Thyroid gland (tissue), 4 donors: ENCODE measurements around the gene SH3BGR. TPM values are rescaled to one million over a fixed set of nuclear protein-coding genes. Genes with fewer than 3 reads are reported as not detected.

Experiments used
- DNase-seq, 2 donors: peaks; one replicate each; pipeline ENCODE4 v3.0.0-alpha.2; 2019
- H3K27ac ChIP-seq, 3 donors: fragments of 200-600 bp; sonication (generic); 1 replicate in 2 of 3; 2 replicates in 1 of 3; pipeline ENCODE4 v1.5.1; 2016 to 2019; ENCODE audit warnings: mild to moderate bottlenecking in 1 of 3, moderate library complexity in 1 of 3
- H3K27me3 ChIP-seq: fragments of 200-600 bp; sonication (generic); one replicate; pipeline ENCODE4 v1.5.1; 2019
- H3K36me3 ChIP-seq, 2 donors: fragments of 200-600 bp; sonication (generic); one replicate each; pipeline ENCODE4 v1.5.1; 2016 to 2019
- H3K4me1 ChIP-seq, 2 donors: fragments of 200-600 bp; sonication (generic); one replicate each; pipeline ENCODE4 v1.5.1; 2017 to 2019
- H3K4me3 ChIP-seq, 3 donors: fragments of 200-600 bp; sonication (generic); replicated peaks in 1 of 3; 1 replicate in 2 of 3; 2 replicates in 1 of 3; pipeline ENCODE4 v1.5.1; 2016; ENCODE audit warnings: mild to moderate bottlenecking in 1 of 3
- H3K9me3 ChIP-seq: fragments of 200-600 bp; sonication (generic); one replicate; pipeline ENCODE4 v1.5.1; 2017
- POLR2A ChIP-seq, 2 donors: fragments of 450-650 bp; IDR thresholded peaks; one replicate each; pipeline ENCODE4 v1.6.1; 2017; ENCODE audit warnings: antibody characterized with exemption in 2 of 2, mild to moderate bottlenecking in 2 of 2, moderate library complexity in 1 of 2
- WGBS, 2 donors: methylation state at CpG; one replicate each; pipeline ENCODE4 v1.1.5; 2017; 5-methylcytosine and 5-hydroxymethylcytosine counted together
- intact Hi-C: fragments of 100-400 bp; cut with DNase I; formaldehyde crosslinking; loops from one replicate; pipeline ENCODE4 v1.15.1; 2023
- microRNA-seq: library from miRNA; unstranded; fragments of <30 nt; microRNA quantifications from one replicate; pipeline ENCODE4, GENCODE V29; 2016
- small RNA-seq: library from RNA; depleted of rRNA; stranded (forward); fragments of <200 nt; gene quantifications from one replicate; pipeline ENCODE3, GENCODE V24; 2016
- total RNA-seq, 4 donors: library from RNA; depleted of rRNA; stranded (reverse); fragments of >200 nt; gene quantifications; one replicate each; pipeline ENCODE4 v1.2.3, GENCODE V29; 2016
- TF ChIP-seq, protein P1 (sequence below), 6 experiments: fragments of 200-600 bp in 3 of 6; fragments of 450-650 bp in 3 of 6; sonication (generic) in 3 of 6; IDR thresholded peaks; one replicate each; pipeline ENCODE4 v1.5.1; 2016 to 2019; ENCODE audit warnings: antibody characterized with exemption in 6 of 6, mild to moderate bottlenecking in 2 of 6, inconsistent platforms in 1 of 6, moderate library complexity in 1 of 6

The SH3BGR gene
- total RNA-seq, 4 donors from 2014 or later = 4.6 to 9.7 (median 7.4) TPM

- TF ChIP-seq, protein P1, sequence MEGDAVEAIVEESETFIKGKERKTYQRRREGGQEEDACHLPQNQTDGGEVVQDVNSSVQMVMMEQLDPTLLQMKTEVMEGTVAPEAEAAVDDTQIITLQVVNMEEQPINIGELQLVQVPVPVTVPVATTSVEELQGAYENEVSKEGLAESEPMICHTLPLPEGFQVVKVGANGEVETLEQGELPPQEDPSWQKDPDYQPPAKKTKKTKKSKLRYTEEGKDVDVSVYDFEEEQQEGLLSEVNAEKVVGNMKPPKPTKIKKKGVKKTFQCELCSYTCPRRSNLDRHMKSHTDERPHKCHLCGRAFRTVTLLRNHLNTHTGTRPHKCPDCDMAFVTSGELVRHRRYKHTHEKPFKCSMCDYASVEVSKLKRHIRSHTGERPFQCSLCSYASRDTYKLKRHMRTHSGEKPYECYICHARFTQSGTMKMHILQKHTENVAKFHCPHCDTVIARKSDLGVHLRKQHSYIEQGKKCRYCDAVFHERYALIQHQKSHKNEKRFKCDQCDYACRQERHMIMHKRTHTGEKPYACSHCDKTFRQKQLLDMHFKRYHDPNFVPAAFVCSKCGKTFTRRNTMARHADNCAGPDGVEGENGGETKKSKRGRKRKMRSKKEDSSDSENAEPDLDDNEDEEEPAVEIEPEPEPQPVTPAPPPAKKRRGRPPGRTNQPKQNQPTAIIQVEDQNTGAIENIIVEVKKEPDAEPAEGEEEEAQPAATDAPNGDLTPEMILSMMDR (IDR thresholded peaks at IDR 0.05) = no peak
- TF ChIP-seq POLR2A (IDR thresholded peaks at IDR 0.05) = no peak
- intact Hi-C loops = no loop called here
- Histone ChIP-seq H3K4me1 (peaks cover 11 to 14% of the 10 kb centered on the region in 2 donors), H3K27ac (peak overlapping the region in 2 of 3 donors; percentile 29 to 58), H3K27me3 (no peaks in the 10 kb centered on the region), H3K36me3 (no peaks in the 10 kb centered on the region), H3K4me3 (no peak overlapping the region), H3K9me3 (no peaks in the 10 kb centered on the region)
- 85 to 89% methylated on average over 12 of the region's 12 CpGs for WGBS, 2 donors
- peak; percentile 34 to 37 for DNase-seq
These were observed 111.3 kb downstream of the SH3BGR start for GRCh38 chr21:39562791-39563770.

DNA sequence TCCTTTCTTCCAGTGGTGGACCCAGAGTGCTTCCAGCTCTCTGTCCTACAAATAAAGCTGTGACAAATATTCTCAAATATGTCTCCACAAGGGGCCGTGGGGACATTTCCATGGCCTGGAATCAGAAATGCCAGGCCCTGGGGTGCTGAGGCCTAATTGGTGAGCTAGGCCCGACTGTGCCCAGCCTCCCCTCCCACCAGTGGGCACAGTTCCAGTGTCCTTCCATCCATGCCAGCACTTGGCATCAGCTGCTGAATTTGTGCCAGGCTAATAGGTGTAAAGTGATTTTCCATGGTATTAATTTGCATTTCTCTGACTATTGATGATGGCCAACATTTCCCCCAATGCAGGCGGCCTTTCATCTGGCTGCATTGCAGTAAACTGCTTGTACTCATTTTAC lies 112.4 kb downstream of the SH3BGR start:
- intact Hi-C loops = no loop called here
- Histone ChIP-seq H3K27ac (peak overlapping the region; percentile 29 to 58 (median 36)), H3K36me3 (no peaks in the 10 kb centered on the region), H3K4me1 (peaks cover 11 to 14% of the 10 kb centered on the region in 2 donors), H3K27me3 (no peaks in the 10 kb centered on the region), H3K4me3 (no peak overlapping the region), H3K9me3 (no peaks in the 10 kb centered on the region)
- no peak for TF ChIP-seq POLR2A (IDR thresholded peaks at IDR 0.05)
- TF ChIP-seq, protein P1 (IDR thresholded peaks at IDR 0.05) = peak in 2 of 6 experiments; percentile 4 to 27
- 41 to 48% methylated on average over 3 of the region's 3 CpGs for WGBS, 2 donors
- peak; percentile 85 to 89 for DNase-seq

Small RNAs within 50 kb of the gene (microRNA-seq; reads per million reads assigned to microRNA genes)
- gene MIR6508 = 1.8 reads per million

Small RNAs within 50 kb of the gene (small RNA-seq; reads per million reads assigned to genes)
- not detected for gene MIR6508

Other genes with a start within 250 kb of the SH3BGR start
- 100 to 1,000 TPM in 1 of 4 donors, 10 to 100 TPM in 3; 66.6 to 125 (median 85.3) TPM for gene BRWD1, start 138.3 kb upstream of the SH3BGR start, total RNA-seq
- 100 to 1,000 TPM; 170 to 255 (median 207) TPM for gene HMGN1, start 102.9 kb upstream of the SH3BGR start, total RNA-seq
- gene LCA5L, start 6.2 kb upstream of the SH3BGR start, total RNA-seq = 10 to 100 TPM in 1 of 4 donors, 1 to 10 TPM in 3; 3.8 to 27.8 (median 5.7) TPM
- 1 to 10 TPM in 3 of 4 donors, under 1 TPM in 1; 0.27 to 7.4 (median 4.3) TPM for gene B3GALT5, start 161.0 kb downstream of the SH3BGR start, total RNA-seq